DND-41 (cell line): ENCODE measurements around the gene ADAM15.

Experiments
- ATAC-seq: fragments of 200-7000 bp; cut with Tn5 transposase; 3 replicates; pipeline ENCODE4 v1.9.1; 2021; ENCODE audit warnings: low read depth; ENCODE audit not compliant: insufficient read depth
- DNase-seq: peaks from one replicate; pipeline ENCODE4 v3.0.0-alpha.2; 2020
- H2AFZ ChIP-seq: 2 replicates; pipeline ENCODE4 v1.6.0; 2012; ENCODE audit warnings: low read depth, low read length
- H3K27ac ChIP-seq: 2 replicates; pipeline ENCODE4 v1.5.1; 2012; ENCODE audit warnings: low read length, inconsistent platforms
- H3K27me3 ChIP-seq: fragments of 200-600 bp; sonication (generic); 2 replicates; pipeline ENCODE4 v1.6.0; 2012; ENCODE audit warnings: low read length, mild to moderate bottlenecking, inconsistent platforms; ENCODE audit not compliant: insufficient read depth, poor library complexity
- H3K36me3 ChIP-seq: 2 replicates; pipeline ENCODE4 v1.5.1; 2012; ENCODE audit warnings: low read length, inconsistent platforms; ENCODE audit not compliant: insufficient read depth
- H3K4me1 ChIP-seq: 2 replicates; pipeline ENCODE4 v1.5.1; 2012; ENCODE audit warnings: mild to moderate bottlenecking, low read length; ENCODE audit not compliant: insufficient read depth
- H3K4me2 ChIP-seq: 2 replicates; pipeline ENCODE4 v1.6.0; 2012; ENCODE audit warnings: mild to moderate bottlenecking, moderate library complexity, low read length, inconsistent platforms; ENCODE audit not compliant: insufficient read depth
- H3K4me3 ChIP-seq, 2 experiments: fragments of 200-600 bp in 1 of 2; shearing (Covaris generic) in 1 of 2; 2 replicates each; pipeline ENCODE4 v1.5.1; 2012 to 2016; ENCODE audit warnings: inconsistent platforms in 2 of 2, low read length in 2 of 2, mild to moderate bottlenecking in 2 of 2, low read depth in 1 of 2, moderate library complexity in 1 of 2
- H3K79me2 ChIP-seq: 2 replicates; pipeline ENCODE4 v1.6.0; 2012; ENCODE audit warnings: low read length, inconsistent platforms; ENCODE audit not compliant: insufficient read depth
- H3K9ac ChIP-seq: 2 replicates; pipeline ENCODE4 v1.6.0; 2012; ENCODE audit warnings: low read depth, mild to moderate bottlenecking, inconsistent platforms, low read length, moderate library complexity
- H3K9me3 ChIP-seq: 2 replicates; pipeline ENCODE4 v1.5.1; 2012; ENCODE audit warnings: low read length, moderate library complexity, mild to moderate bottlenecking, inconsistent platforms; ENCODE audit not compliant: insufficient read depth, severe bottlenecking
- H4K20me1 ChIP-seq: 2 replicates; pipeline ENCODE4 v1.6.0; 2012; ENCODE audit warnings: low read length; ENCODE audit not compliant: insufficient read depth
- CTCF ChIP-seq: IDR thresholded peaks from 2 replicates; pipeline ENCODE4 v1.5.1; 2012; ENCODE audit warnings: borderline replicate concordance, low read length, moderate library complexity, mild to moderate bottlenecking; ENCODE audit not compliant: poor library complexity, severe bottlenecking; ENCODE audit errors: extremely low read depth
- EZH2 ChIP-seq: IDR thresholded peaks from 3 replicates; pipeline ENCODE4 v1.6.1; 2012; ENCODE audit warnings: borderline replicate concordance, low read depth, mild to moderate bottlenecking, moderate library complexity, low read length, inconsistent platforms; ENCODE audit not compliant: severe bottlenecking

The ADAM15 gene

GRCh38 chr1:155016231-155016831 lies 34.8 kb upstream of the ADAM15 start:
- no peak overlapping the region for H3K9ac ChIP-seq
- no peak for ATAC-seq
- no peak overlapping the region for H3K4me3 ChIP-seq
- peaks cover 13% of the 10 kb centered on the region for H3K4me1 ChIP-seq
- H3K4me2 ChIP-seq, result no peak overlapping the region
- peaks cover 31% of the 10 kb centered on the region for H3K27me3 ChIP-seq
- H2AFZ ChIP-seq, result no peak overlapping the region
- no peaks in the 10 kb centered on the region for H3K9me3 ChIP-seq
- no peak overlapping the region for H3K27ac ChIP-seq
- H3K79me2 ChIP-seq, result no peaks in the 10 kb centered on the region
- TF ChIP-seq EZH2 (no peak), CTCF (no peak)
- peak; percentile 27 for DNase-seq
- H4K20me1 ChIP-seq, result peaks cover 62% of the 10 kb centered on the region
- no peaks in the 10 kb centered on the region for H3K36me3 ChIP-seq

GRCh38 chr1:155017041-155017945 lies 33.8 kb upstream of the ADAM15 start:
- peaks cover 55% of the 10 kb centered on the region for H4K20me1 ChIP-seq
- ATAC-seq (peak; percentile 98), DNase-seq (peak; percentile 82)
- H2AFZ ChIP-seq, result no peak overlapping the region
- H3K9ac ChIP-seq, result no peak overlapping the region
- H3K4me3 ChIP-seq, result no peak overlapping the region
- no peaks in the 10 kb centered on the region for H3K36me3 ChIP-seq
- H3K27me3 ChIP-seq, result peaks cover 34% of the 10 kb centered on the region
- TF ChIP-seq EZH2 (no peak), CTCF (peak; percentile 99)
- peak overlapping the region; percentile 41 for H3K4me2 ChIP-seq
- no peaks in the 10 kb centered on the region for H3K79me2 ChIP-seq
- no peaks in the 10 kb centered on the region for H3K9me3 ChIP-seq
- no peak overlapping the region for H3K27ac ChIP-seq
- H3K4me1 ChIP-seq, result peaks cover 13% of the 10 kb centered on the region

- H3K9ac ChIP-seq, result no peak overlapping the region
- H3K4me1 ChIP-seq, result peaks cover 13% of the 10 kb centered on the region
- H3K4me3 ChIP-seq, result no peak overlapping the region
- H4K20me1 ChIP-seq, result peaks cover 50% of the 10 kb centered on the region
- no peak for TF ChIP-seq CTCF
- TF ChIP-seq EZH2, result no peak
- no peak overlapping the region for H3K27ac ChIP-seq
- no peaks in the 10 kb centered on the region for H3K36me3 ChIP-seq
- no peak overlapping the region for H2AFZ ChIP-seq
- no peak for DNase-seq
- no peak for ATAC-seq
- H3K79me2 ChIP-seq, result no peaks in the 10 kb centered on the region
- H3K4me2 ChIP-seq, result peak overlapping the region; percentile 41; the same call in 1 of the 2 replicates
- H3K9me3 ChIP-seq, result no peaks in the 10 kb centered on the region
- peaks cover 33% of the 10 kb centered on the region for H3K27me3 ChIP-seq
These were observed 33.2 kb upstream of the ADAM15 start for GRCh38 chr1:155017946-155018316.
